Forelimb muscle (tissue), 1 donor: ENCODE results near the gene RAB8A. TPM values are rescaled to one million over a fixed set of nuclear protein-coding genes. Genes with fewer than 3 reads are reported as not detected.
"Not testable (repeated sequence)": the region's sequence is repeated elsewhere in the genome, so short reads cannot be mapped to it uniquely, and the experiment has no call there.

Experiments
- DNase-seq: peaks from one replicate; pipeline ENCODE4 v3.0.0-alpha.2; 2013; ENCODE audit warnings: low read depth
- polyA plus RNA-seq: library from polyadenylated mRNA; unstranded; fragments of 120-200 nt; gene quantifications from one replicate; pipeline ENCODE4 v1.2.1, GENCODE V29; 2013; ENCODE audit not compliant: insufficient read length

The RAB8A gene
- polyA plus RNA-seq, 1 donor: 30.4 TPM

- no peak for DNase-seq
These were observed 1.1 kb downstream of the RAB8A start for GRCh38 chr19:16112778-16113177.

GRCh38 chr19:16113727-16114126 lies 2.0 kb downstream of the RAB8A start:
- no peak for DNase-seq

- no peak for DNase-seq
These were observed 3.8 kb downstream of the RAB8A start for GRCh38 chr19:16115301-16116039.

- no peak for DNase-seq
These were observed 4.4 kb downstream of the RAB8A start for GRCh38 chr19:16116067-16116466.

GRCh38 chr19:16117594-16118033 lies 5.9 kb downstream of the RAB8A start:
- DNase-seq: no peak

- no peak for DNase-seq
These were observed 6.9 kb downstream of the RAB8A start for GRCh38 chr19:16118489-16119033.

GRCh38 chr19:16119075-16119857 lies 7.6 kb downstream of the RAB8A start:
- not testable (repeated sequence) for DNase-seq

GRCh38 chr19:16121141-16121540 lies 9.5 kb downstream of the RAB8A start:
- DNase-seq: no peak

GRCh38 chr19:16121967-16122366 lies 10.3 kb downstream of the RAB8A start:
- DNase-seq: no peak

GRCh38 chr19:16124953-16125352 lies 13.3 kb downstream of the RAB8A start:
- DNase-seq: no peak

- DNase-seq: no peak
These were observed 14.2 kb downstream of the RAB8A start for GRCh38 chr19:16125737-16126495.

- no peak for DNase-seq
These were observed 15.4 kb downstream of the RAB8A start for GRCh38 chr19:16127080-16127479.

GRCh38 chr19:16127776-16128371 lies 16.2 kb downstream of the RAB8A start:
- no peak for DNase-seq

- DNase-seq: no peak
These were observed 20.0 kb downstream of the RAB8A start for GRCh38 chr19:16131648-16132047.

GRCh38 chr19:16133818-16134217 lies 22.1 kb downstream of the RAB8A start:
- DNase-seq: no peak

- no peak for DNase-seq
These were observed 22.8 kb downstream of the RAB8A start for GRCh38 chr19:16134510-16134909.

GRCh38 chr19:16135430-16136127 lies 23.9 kb downstream of the RAB8A start:
- DNase-seq: no peak

GRCh38 chr19:16136185-16136999 lies 24.7 kb downstream of the RAB8A start:
- no peak for DNase-seq

- DNase-seq: no peak
These were observed 28.1 kb downstream of the RAB8A start for GRCh38 chr19:16139752-16140151.

GRCh38 chr19:16141043-16141442 lies 29.4 kb downstream of the RAB8A start:
- DNase-seq: no peak
